Neuron (in vitro differentiated cells): ENCODE measurements around the gene RAD50.

Experiments
- H2AFZ ChIP-seq: one replicate; pipeline ENCODE4 v1.6.1; 2013; ENCODE audit warnings: low read depth, mild to moderate bottlenecking, inconsistent platforms, low read length, moderate library complexity
- H3K27me3 ChIP-seq: one replicate; pipeline ENCODE4 v1.6.1; 2013; ENCODE audit warnings: low read length; ENCODE audit not compliant: insufficient read depth
- H3K36me3 ChIP-seq: one replicate; pipeline ENCODE4 v1.6.1; 2013; ENCODE audit warnings: low read length; ENCODE audit not compliant: insufficient read depth
- H3K4me1 ChIP-seq: one replicate; pipeline ENCODE4 v1.6.1; 2013; ENCODE audit warnings: low read length; ENCODE audit not compliant: insufficient read depth
- H3K4me3 ChIP-seq: 2 replicates; pipeline ENCODE4 v1.5.1; 2013; ENCODE audit warnings: mild to moderate bottlenecking, low read length, moderate library complexity
- H3K9me3 ChIP-seq: one replicate; pipeline ENCODE4 v1.6.1; 2013; ENCODE audit warnings: low read length

The RAD50 gene

DNA sequence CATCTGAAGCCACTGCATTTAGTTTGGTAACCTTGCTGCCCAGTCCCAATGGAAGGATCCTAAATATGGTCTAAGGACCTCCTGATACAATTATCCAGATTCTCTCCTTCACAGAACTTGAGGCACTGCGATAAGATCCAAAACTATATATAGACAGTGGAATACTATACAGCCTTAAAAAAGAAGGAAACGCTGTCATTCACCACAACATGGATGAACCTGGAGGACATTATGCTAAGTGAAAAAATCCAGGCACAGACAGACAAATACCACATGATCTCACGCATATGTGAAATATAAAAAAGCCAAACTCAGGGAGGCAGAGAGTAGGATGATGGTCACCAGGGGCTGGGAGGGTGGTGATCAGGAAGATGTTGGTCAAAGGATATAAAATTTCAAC is 114.2 kb downstream of the RAD50 start:
- Histone ChIP-seq H3K4me1 (no peaks in the 10 kb centered on the region), H2AFZ (no peak overlapping the region), H3K9me3 (no peaks in the 10 kb centered on the region), H3K4me3 (no peak overlapping the region), H3K36me3 (no peaks in the 10 kb centered on the region), H3K27me3 (peaks cover 12% of the 10 kb centered on the region)

DNA sequence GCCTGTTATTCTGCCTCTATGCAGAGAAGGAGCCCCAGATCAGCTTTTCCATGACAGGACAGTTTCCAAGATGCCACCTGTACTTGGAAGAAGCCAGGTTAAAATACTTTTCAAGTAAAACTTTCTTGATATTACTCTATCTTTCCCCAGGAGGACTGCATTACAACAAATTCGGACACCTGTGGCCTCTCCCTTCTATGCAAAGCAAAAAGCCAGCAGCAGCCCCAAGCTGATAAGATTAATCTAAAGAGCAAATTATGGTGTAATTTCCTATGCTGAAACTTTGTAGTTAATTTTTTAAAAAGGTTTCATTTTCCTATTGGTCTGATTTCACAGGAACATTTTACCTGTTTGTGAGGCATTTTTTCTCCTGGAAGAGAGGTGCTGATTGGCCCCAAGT is 116.7 kb downstream of the RAD50 start:
- H3K9me3 ChIP-seq = no peaks in the 10 kb centered on the region
- no peaks in the 10 kb centered on the region for H3K36me3 ChIP-seq
- no peak overlapping the region for H2AFZ ChIP-seq
- H3K4me1 ChIP-seq = no peaks in the 10 kb centered on the region
- H3K4me3 ChIP-seq = no peak overlapping the region
- H3K27me3 ChIP-seq = peaks cover 9% of the 10 kb centered on the region

GRCh38 chr5:132673939-132674630 is 117.3 kb downstream of the RAD50 start, which contains the start of gene IL4:
TSS of gene IL4 (plus strand) at chr5:132673989. CDS start at chr5:132674051, 62 bp downstream.
- Histone ChIP-seq H2AFZ (no peak within 1 kb of the TSS), H3K9me3 (no peaks in the 10 kb centered on the region), H3K4me3 (no peak within 1 kb of the TSS), H3K27me3 (peaks cover 6% of the 10 kb centered on the region), H3K4me1 (no peaks in the 10 kb centered on the region), H3K36me3 (no peaks in the 10 kb centered on the region)

- no peaks in the 10 kb centered on the region for H3K4me1 ChIP-seq
- no peaks in the 10 kb centered on the region for H3K9me3 ChIP-seq
These were observed 118.1 kb downstream of the RAD50 start for GRCh38 chr5:132674671-132675506.

DNA sequence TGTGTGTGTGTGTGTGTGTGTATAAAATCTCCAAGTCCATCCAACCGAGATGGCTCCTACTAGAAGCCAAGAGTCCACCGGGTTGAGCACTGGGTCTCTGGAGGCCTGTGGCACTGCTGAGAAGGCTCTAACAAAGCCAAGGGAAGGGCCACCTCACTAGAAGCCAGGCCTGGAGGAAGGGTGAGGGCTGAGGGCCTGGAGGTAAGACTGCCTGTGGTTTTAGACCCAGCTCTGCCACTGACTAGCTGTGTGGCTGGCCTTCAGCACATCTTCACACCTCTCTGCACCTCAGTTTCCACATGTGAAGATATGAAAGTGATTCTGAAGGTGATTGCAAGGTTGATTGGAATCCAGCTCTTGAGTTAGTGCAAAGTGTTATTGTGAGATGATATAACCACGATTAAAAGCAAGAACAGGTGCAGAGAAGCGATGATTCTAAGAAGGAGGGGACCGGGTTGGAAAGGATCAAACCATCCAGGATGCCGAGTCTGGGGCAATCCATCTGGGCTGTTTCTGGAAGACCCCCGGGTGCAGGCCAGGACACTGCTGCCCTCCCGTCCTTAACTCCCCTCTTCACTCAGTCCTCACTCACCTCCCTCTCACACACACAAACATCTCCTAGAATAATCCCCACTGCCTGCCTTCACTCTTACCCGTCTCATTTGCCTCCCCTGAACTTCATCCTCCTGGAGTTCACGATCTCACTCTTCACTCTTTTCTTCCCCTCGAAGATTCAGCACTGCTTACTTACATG is 119.3 kb downstream of the RAD50 start:
- Histone ChIP-seq H3K4me3 (no peak overlapping the region), H3K36me3 (no peaks in the 10 kb centered on the region), H3K4me1 (no peaks in the 10 kb centered on the region), H2AFZ (no peak overlapping the region), H3K27me3 (peaks cover 6% of the 10 kb centered on the region), H3K9me3 (no peaks in the 10 kb centered on the region)

More at GRCh38 chr5:132674671-132675506, 118.1 kb downstream of the RAD50 start:
- H3K36me3 ChIP-seq = no peaks in the 10 kb centered on the region
- H2AFZ ChIP-seq = no peak overlapping the region
- peaks cover 6% of the 10 kb centered on the region for H3K27me3 ChIP-seq
- H3K4me3 ChIP-seq = no peak overlapping the region

GRCh38 chr5:132677191-132677590 is 120.4 kb downstream of the RAD50 start:
- H3K4me3 ChIP-seq = no peak overlapping the region
- no peak overlapping the region for H2AFZ ChIP-seq
- no peaks in the 10 kb centered on the region for H3K9me3 ChIP-seq
- peaks cover 6% of the 10 kb centered on the region for H3K27me3 ChIP-seq
- H3K36me3 ChIP-seq = no peaks in the 10 kb centered on the region
- H3K4me1 ChIP-seq = no peaks in the 10 kb centered on the region

GRCh38 chr5:132677682-132678400 is 121.1 kb downstream of the RAD50 start:
- Histone ChIP-seq H3K4me1 (no peaks in the 10 kb centered on the region), H2AFZ (no peak overlapping the region), H3K27me3 (peaks cover 6% of the 10 kb centered on the region), H3K36me3 (no peaks in the 10 kb centered on the region), H3K9me3 (no peaks in the 10 kb centered on the region), H3K4me3 (no peak overlapping the region)

GRCh38 chr5:132678735-132679134 is 122.0 kb downstream of the RAD50 start:
- Histone ChIP-seq H2AFZ (no peak overlapping the region), H3K9me3 (no peaks in the 10 kb centered on the region), H3K4me1 (no peaks in the 10 kb centered on the region), H3K27me3 (peaks cover 6% of the 10 kb centered on the region), H3K36me3 (no peaks in the 10 kb centered on the region), H3K4me3 (no peak overlapping the region)

DNA sequence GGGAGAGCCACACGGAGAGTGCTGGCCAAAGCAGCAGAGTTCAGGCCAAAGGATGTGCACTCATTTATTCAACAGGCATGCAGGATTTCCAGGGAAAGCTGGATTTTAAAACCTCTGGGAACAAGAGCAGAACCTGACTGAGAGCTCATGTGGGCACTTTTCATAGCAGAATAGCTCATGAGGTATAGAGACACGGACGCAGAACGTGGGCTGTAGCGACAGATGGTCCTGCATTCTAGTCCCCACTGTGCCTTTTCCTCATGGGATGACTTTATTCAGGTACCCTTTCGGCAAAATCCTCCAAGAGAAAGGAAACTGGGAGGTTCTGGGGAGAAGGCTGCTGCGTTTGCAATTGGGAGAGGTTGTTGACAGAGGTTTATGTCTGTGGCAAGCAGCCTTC is 122.4 kb downstream of the RAD50 start:
- H3K27me3 ChIP-seq = peaks cover 3% of the 10 kb centered on the region

GRCh38 chr5:132679717-132680380 is 123.1 kb downstream of the RAD50 start:
- Histone ChIP-seq H3K4me1 (no peaks in the 10 kb centered on the region), H2AFZ (no peak overlapping the region), H3K4me3 (no peak overlapping the region), H3K27me3 (no peaks in the 10 kb centered on the region), H3K36me3 (no peaks in the 10 kb centered on the region), H3K9me3 (no peaks in the 10 kb centered on the region)

More for the DNA sequence above, 122.4 kb downstream of the RAD50 start:
- Histone ChIP-seq H3K9me3 (no peaks in the 10 kb centered on the region), H3K4me3 (no peak overlapping the region), H2AFZ (no peak overlapping the region), H3K36me3 (no peaks in the 10 kb centered on the region), H3K4me1 (no peaks in the 10 kb centered on the region)

DNA sequence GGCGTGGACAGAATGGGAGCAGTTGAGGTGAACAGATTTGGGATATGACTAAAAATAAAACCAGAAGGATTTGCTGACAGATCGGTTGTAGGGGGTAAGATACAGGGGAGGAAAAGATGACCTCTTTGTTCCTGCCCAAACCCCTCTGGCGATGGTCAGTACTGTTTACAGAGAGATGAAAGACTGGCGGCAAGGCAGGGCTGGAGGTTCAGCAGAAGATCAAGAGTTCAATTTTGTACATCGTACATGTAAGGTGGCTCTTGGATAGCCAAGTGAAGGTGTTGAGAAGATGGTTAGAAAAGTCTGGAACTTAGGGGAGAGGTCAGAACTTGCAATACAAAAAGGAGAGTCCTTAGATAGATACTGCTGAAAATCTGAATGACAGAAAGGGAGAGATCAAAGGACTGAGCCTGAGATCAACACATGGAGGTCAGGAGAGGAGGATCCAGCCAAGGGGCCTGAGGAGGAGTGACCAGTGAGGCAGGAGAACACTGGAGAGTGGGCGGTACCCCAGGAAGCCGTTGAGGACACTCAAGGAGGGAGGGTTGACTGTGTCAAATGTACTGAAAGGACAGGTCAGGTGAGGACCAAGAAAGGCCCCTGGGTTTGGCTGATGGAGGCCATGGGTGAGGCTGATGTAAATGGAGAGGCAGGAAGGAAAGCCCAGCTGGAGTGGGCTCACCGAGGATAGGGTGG is 124.2 kb downstream of the RAD50 start:
- Histone ChIP-seq H2AFZ (no peak overlapping the region), H3K27me3 (no peaks in the 10 kb centered on the region), H3K9me3 (no peaks in the 10 kb centered on the region), H3K4me1 (no peaks in the 10 kb centered on the region), H3K4me3 (no peak overlapping the region), H3K36me3 (no peaks in the 10 kb centered on the region)

GRCh38 chr5:132681476-132681831 is 124.7 kb downstream of the RAD50 start:
- H2AFZ ChIP-seq = no peak overlapping the region
- no peaks in the 10 kb centered on the region for H3K4me1 ChIP-seq
- no peak overlapping the region for H3K4me3 ChIP-seq
- no peaks in the 10 kb centered on the region for H3K27me3 ChIP-seq
- no peaks in the 10 kb centered on the region for H3K9me3 ChIP-seq
- no peaks in the 10 kb centered on the region for H3K36me3 ChIP-seq
